ENCODE data around the gene MLKL. TPM values are rescaled to one million over a fixed set of nuclear protein-coding genes. Genes with fewer than 3 reads are reported as not detected.

MLKL gene
- total and polyA plus RNA-seq, 2 of the 13 experiments (the other 11 are each of a cell fraction or from before 2014, with no cell fraction given): 6.4 to 10.7 TPM

DNA sequence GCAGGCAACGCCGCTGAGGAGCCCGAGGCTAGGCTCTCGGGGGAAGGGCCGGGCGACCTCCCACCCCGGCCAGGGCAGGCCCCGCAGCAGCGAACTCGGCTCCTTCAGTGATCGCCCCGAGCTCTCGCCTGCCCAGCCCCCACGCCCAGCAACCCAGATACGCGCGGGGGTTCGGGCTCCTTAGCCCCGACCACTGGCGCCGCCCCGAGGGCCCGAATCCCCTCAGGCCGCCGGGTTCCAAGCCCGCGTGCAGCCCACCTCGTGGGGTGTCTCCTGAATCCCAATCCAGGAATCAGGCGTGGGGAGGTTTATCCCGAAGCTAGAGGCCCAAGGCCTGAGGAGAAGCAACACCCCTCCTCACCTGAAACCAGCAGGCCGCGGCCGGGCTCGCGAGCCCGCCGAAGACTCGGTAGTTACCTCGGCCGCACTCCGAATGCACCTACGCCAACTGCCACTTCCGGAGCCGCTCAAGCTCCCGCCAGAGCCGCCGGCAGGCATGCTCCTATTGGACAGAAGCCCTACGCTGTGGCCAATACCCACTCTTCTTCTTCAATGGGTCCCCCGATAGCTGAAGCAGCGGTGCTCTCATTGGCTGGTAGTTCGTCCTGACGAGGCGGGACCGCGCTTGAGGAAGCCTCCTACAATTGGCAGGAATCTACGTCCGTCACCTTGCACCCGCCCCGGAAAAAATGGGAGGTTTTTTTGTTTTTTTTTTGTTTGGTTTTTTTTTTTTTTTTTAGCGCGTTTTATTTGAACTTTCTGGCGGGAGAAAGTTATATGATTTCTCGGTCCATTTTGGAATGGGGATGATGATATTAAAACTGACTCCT lies 34.0 kb downstream of the MLKL start, which contains the start of gene RFWD3 (continued):
- TF ChIP-seq, protein P1, sequence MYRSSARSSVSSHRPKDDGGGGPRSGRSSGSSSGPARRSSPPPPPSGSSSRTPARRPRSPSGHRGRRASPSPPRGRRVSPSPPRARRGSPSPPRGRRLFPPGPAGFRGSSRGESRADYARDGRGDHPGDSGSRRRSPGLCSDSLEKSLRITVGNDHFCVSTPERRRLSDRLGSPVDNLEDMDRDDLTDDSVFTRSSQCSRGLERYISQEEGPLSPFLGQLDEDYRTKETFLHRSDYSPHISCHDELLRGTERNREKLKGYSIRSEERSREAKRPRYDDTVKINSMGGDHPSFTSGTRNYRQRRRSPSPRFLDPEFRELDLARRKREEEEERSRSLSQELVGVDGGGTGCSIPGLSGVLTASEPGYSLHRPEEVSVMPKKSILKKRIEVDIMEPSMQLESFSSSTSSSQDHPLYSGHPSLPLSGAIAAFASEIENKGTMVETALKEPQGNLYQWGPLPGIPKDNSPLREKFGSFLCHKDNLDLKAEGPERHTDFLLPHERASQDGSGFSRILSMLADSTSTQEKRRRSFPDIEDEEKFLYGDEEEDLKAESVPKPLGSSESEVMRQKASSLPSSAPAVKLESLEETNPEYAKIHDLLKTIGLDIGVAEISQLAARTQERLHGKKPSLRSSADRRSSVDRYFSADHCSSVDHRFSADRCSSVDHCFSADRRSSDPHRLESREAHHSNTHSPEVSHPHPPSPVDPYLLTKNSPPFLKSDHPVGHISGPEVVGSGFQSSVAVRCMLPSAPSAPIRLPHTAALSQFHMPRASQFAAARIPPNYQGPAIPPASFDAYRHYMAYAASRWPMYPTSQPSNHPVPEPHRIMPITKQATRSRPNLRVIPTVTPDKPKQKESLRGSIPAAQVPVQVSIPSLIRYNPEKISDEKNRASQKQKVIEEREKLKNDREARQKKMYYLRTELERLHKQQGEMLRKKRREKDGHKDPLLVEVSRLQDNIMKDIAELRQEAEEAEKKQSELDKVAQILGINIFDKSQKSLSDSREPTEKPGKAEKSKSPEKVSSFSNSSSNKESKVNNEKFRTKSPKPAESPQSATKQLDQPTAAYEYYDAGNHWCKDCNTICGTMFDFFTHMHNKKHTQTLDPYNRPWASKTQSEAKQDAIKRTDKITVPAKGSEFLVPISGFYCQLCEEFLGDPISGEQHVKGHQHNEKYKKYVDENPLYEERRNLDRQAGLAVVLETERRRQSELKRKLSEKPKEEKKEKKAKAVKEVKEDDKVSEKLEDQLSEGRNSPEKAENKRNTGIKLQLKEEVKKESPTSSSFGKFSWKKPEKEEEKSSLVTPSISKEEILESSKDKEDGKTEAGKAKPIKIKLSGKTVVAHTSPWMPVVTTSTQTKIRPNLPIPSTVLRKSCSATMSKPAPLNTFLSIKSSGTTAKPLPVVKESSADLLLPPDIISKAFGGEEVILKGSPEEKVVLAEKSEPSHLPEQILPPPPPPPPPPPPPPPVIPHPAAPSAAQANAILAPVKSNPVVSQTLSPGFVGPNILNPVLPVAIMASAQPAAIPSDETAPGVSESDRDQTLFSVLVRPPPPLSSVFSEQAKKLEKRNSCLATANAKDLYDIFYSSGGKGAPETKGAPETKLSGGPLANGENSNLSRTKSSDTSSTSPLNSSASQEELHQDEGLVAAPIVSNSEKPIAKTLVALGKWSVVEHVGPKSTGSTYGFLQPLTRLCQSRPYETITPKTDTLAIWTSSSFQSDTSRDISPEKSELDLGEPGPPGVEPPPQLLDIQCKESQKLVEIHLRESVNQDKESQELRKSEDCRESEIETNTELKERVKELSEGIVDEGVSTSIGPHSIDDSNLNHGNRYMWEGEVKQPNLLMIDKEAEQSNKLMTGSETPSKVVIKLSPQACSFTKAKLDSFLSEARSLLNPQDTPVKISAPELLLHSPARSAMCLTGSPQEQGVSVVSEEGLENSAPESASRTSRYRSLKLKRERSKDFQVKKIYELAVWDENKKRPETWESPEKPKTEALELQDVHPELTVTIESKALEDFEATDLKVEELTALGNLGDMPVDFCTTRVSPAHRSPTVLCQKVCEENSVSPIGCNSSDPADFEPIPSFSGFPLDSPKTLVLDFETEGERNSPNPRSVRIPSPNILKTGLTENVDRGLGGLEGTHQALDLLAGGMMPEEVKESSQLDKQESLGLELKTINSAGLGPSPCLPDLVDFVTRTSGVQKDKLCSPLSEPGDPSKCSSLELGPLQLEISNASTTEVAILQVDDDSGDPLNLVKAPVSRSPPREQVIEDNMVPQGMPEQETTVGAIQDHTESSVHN (CRISPR knock-in tag; IDR thresholded peaks at IDR 0.05): 0 out of 2 replicates have a peak, but pooled peaks have one; percentile 69
- TF ChIP-seq ZNF264 (CRISPR knock-in tag; IDR thresholded peaks at IDR 0.05): no peak
- TF ChIP-seq, protein P2, sequence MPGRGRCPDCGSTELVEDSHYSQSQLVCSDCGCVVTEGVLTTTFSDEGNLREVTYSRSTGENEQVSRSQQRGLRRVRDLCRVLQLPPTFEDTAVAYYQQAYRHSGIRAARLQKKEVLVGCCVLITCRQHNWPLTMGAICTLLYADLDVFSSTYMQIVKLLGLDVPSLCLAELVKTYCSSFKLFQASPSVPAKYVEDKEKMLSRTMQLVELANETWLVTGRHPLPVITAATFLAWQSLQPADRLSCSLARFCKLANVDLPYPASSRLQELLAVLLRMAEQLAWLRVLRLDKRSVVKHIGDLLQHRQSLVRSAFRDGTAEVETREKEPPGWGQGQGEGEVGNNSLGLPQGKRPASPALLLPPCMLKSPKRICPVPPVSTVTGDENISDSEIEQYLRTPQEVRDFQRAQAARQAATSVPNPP (CRISPR knock-in tag; IDR thresholded peaks at IDR 0.05): no peak
- 0 out of 2 replicates have a peak, but pooled peaks have one; percentile 13 for TF ChIP-seq ZKSCAN8 (CRISPR knock-in tag; IDR thresholded peaks at IDR 0.05; ENCODE audit: borderline replicate concordance)
- peak; percentile 97 for TF ChIP-seq NFYB (CRISPR knock-in tag; IDR thresholded peaks at IDR 0.05)
- peak; percentile 68; the same call in 1 of the 2 replicates for TF ChIP-seq ETV6 (CRISPR knock-in tag; conservative IDR thresholded peaks at IDR 0.05)
- TF ChIP-seq, protein P3, sequence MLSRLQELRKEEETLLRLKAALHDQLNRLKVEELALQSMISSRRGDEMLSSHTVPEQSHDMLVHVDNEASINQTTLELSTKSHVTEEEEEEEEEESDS (CRISPR knock-in tag; IDR thresholded peaks at IDR 0.05; ENCODE audit: borderline replicate concordance): no peak
- peak; percentile 81; the same call in 1 of the 2 replicates for TF ChIP-seq ZNF543 (CRISPR knock-in tag; IDR thresholded peaks at IDR 0.05)
- no peak for TF ChIP-seq TCF12 (IDR thresholded peaks at IDR 0.05)
- TF ChIP-seq TCF12 (CRISPR knock-in tag; IDR thresholded peaks at IDR 0.05): 0 out of 2 replicates have a peak, but pooled peaks have one; percentile 48
- TF ChIP-seq PPARG (CRISPR knock-in tag; conservative IDR thresholded peaks at IDR 0.05): 0 out of 2 replicates have a peak, but pooled peaks have one; percentile 16
- no peak for TF ChIP-seq ZNF468 (CRISPR knock-in tag; IDR thresholded peaks at IDR 0.05)
- peak; percentile 33; the same call in 1 of the 2 replicates for TF ChIP-seq MED1 (CRISPR knock-in tag; IDR thresholded peaks at IDR 0.05)
- TF ChIP-seq CENPT (CRISPR knock-in tag; IDR thresholded peaks at IDR 0.05; ENCODE audit: low read depth): peak; percentile 80; the same call in 1 of the 2 replicates
- 0 out of 2 replicates have a peak, but pooled peaks have one; percentile 58 for TF ChIP-seq AHR (CRISPR knock-in tag; IDR thresholded peaks at IDR 0.05)
- TF ChIP-seq ZNF781 (CRISPR knock-in tag; IDR thresholded peaks at IDR 0.05; ENCODE audit: borderline replicate concordance, not compliant biosample characterization): peak; percentile 87
- peak; percentile 85; the same call in 1 of the 2 replicates for TF ChIP-seq MTERF4 (CRISPR knock-in tag; IDR thresholded peaks at IDR 0.05)
- TF ChIP-seq ZNF570 (CRISPR knock-in tag; IDR thresholded peaks at IDR 0.05; ENCODE audit: borderline replicate concordance): 0 out of 2 replicates have a peak, but pooled peaks have one; percentile 56

Data from HepG2 (cell line).